SK-N-SH treated with all-trans-retinoic acid at 6 μM for 48 hours (cell line): ENCODE measurements around the gene PITPNC1.
"Not testable (repeated sequence)": the region's sequence is repeated elsewhere in the genome, so short reads cannot be mapped to it uniquely, and the experiment has no call there.

ENCODE experiments used
- ATAC-seq: fragments of 200-7000 bp; cut with Tn5 transposase; 3 replicates; pipeline ENCODE4 v1.9.1; 2020; ENCODE audit warnings: mild to moderate bottlenecking, moderate library complexity
- CREB5 ChIP-seq: fragments of 250-450 bp; sonication (Bioruptor Pico); IDR thresholded peaks from 2 replicates; pipeline ENCODE4 v1.5.1; 2020; ENCODE audit warnings: low read depth, mild to moderate bottlenecking, moderate library complexity
- CSDC2 ChIP-seq: fragments of 250-450 bp; sonication (Bioruptor Pico); IDR thresholded peaks from 2 replicates; pipeline ENCODE4 v1.5.0; 2020; ENCODE audit warnings: mild to moderate bottlenecking, moderate library complexity
- GLIS3 ChIP-seq: fragments of 250-450 bp; sonication (Bioruptor Pico); IDR thresholded peaks from 2 replicates; pipeline ENCODE4 v1.5.0; 2020; ENCODE audit warnings: mild to moderate bottlenecking, moderate library complexity
- ISL1 ChIP-seq: fragments of 250-450 bp; sonication (Bioruptor Pico); IDR thresholded peaks from 2 replicates; pipeline ENCODE4 v2.1.2; 2022; ENCODE audit warnings: mild to moderate bottlenecking, moderate library complexity
- RARB ChIP-seq: fragments of 250-450 bp; sonication (Bioruptor Pico); IDR thresholded peaks from 2 replicates; pipeline ENCODE4 v1.8.0; 2021; ENCODE audit warnings: mild to moderate bottlenecking, moderate library complexity
- SNAI2 ChIP-seq: fragments of 250-450 bp; sonication (Bioruptor Pico); IDR thresholded peaks from 2 replicates; pipeline ENCODE4 v1.5.0; 2020; ENCODE audit warnings: mild to moderate bottlenecking, moderate library complexity
- TCF4 ChIP-seq: fragments of 250-450 bp; sonication (Bioruptor Pico); IDR thresholded peaks from 2 replicates; pipeline ENCODE4 v1.8.0; 2021; ENCODE audit warnings: mild to moderate bottlenecking, moderate library complexity, borderline replicate concordance
- TOX ChIP-seq: fragments of 250-450 bp; sonication (Bioruptor Pico); IDR thresholded peaks from 2 replicates; pipeline ENCODE4 v1.8.0; 2021; ENCODE audit warnings: mild to moderate bottlenecking, moderate library complexity, borderline replicate concordance
- TSHZ2 ChIP-seq: fragments of 250-450 bp; sonication (Bioruptor Pico); IDR thresholded peaks from 2 replicates; pipeline ENCODE4 v1.5.0; 2020; ENCODE audit warnings: mild to moderate bottlenecking, moderate library complexity
- ZFP30 ChIP-seq: fragments of 450-650 bp; formaldehyde crosslinking; IDR thresholded peaks from 2 replicates; pipeline ENCODE4 v1.5.0; 2022; ENCODE audit warnings: mild to moderate bottlenecking, moderate library complexity
- ZNF565 ChIP-seq: fragments of 450-650 bp; formaldehyde crosslinking; conservative IDR thresholded peaks from 2 replicates; pipeline ENCODE4 v1.5.0; 2020; ENCODE audit warnings: low read depth, mild to moderate bottlenecking, moderate library complexity
- ZNF8 ChIP-seq: fragments of 450-650 bp; formaldehyde crosslinking; IDR thresholded peaks from 2 replicates; pipeline ENCODE4 v1.5.0; 2020; ENCODE audit warnings: mild to moderate bottlenecking, moderate library complexity
- TF ChIP-seq, protein P1 (sequence below): fragments of 250-450 bp; sonication (Bioruptor Pico); IDR thresholded peaks from 2 replicates; pipeline ENCODE4 v1.8.0; 2020; ENCODE audit warnings: mild to moderate bottlenecking, moderate library complexity, borderline replicate concordance
- TF ChIP-seq, protein P2 (sequence below): fragments of 250-450 bp; sonication (Bioruptor Pico); IDR thresholded peaks from 2 replicates; pipeline ENCODE4 v1.5.1; 2021; ENCODE audit warnings: mild to moderate bottlenecking, moderate library complexity

Gene PITPNC1

DNA sequence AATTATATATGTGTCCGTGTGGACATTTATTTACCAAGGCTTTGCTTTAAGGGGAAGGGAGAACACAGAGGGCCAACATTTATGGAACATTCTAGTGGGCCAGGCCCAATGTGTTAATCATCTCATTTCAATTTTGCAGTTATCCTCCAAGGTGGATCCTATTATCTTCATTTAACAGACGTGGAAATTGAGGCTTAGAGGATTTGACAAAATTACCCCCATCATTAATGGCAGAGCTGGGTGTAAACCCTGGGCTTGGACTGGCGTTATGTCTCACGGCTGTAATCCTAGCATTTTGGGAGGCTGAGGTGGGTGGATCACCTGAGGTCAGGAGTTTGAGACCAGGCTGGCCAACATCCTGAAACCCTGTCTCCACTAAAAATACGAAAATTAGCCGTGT lies 26.4 kb downstream of the PITPNC1 start (continued):
- TF ChIP-seq, protein P1, sequence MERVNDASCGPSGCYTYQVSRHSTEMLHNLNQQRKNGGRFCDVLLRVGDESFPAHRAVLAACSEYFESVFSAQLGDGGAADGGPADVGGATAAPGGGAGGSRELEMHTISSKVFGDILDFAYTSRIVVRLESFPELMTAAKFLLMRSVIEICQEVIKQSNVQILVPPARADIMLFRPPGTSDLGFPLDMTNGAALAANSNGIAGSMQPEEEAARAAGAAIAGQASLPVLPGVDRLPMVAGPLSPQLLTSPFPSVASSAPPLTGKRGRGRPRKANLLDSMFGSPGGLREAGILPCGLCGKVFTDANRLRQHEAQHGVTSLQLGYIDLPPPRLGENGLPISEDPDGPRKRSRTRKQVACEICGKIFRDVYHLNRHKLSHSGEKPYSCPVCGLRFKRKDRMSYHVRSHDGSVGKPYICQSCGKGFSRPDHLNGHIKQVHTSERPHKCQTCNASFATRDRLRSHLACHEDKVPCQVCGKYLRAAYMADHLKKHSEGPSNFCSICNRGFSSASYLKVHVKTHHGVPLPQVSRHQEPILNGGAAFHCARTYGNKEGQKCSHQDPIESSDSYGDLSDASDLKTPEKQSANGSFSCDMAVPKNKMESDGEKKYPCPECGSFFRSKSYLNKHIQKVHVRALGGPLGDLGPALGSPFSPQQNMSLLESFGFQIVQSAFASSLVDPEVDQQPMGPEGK (CRISPR knock-in tag) = no peak
- no peak for TF ChIP-seq TCF4

- ATAC-seq = not testable (repeated sequence)
Measured at GRCh38 chr17:67408455-67408830, 31.4 kb downstream of the PITPNC1 start.

DNA sequence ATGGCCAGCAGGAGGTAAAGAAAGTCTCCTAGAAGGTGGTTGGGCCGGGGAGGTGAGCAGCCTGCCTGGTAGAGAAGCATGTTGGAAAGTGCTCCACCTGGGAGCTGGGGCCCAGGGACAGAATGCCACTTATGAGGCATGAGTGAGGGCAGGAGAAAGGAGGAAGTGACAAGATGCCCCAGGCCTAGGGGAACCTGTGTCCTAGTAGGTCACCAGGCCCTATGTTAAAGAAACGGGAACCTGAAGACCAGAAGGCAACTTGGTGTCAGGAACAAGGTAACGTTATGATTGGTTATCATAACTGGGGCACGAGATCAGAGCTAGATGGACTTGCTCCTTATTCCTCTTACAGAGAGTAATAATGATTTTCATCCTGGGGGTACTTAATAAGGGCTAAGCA lies 34.3 kb downstream of the PITPNC1 start:
- no peak for TF ChIP-seq CREB5 (CRISPR knock-in tag)
- no peak for TF ChIP-seq TOX (CRISPR knock-in tag)
- no peak for TF ChIP-seq RARB (CRISPR knock-in tag)
- TF ChIP-seq, protein P2, sequence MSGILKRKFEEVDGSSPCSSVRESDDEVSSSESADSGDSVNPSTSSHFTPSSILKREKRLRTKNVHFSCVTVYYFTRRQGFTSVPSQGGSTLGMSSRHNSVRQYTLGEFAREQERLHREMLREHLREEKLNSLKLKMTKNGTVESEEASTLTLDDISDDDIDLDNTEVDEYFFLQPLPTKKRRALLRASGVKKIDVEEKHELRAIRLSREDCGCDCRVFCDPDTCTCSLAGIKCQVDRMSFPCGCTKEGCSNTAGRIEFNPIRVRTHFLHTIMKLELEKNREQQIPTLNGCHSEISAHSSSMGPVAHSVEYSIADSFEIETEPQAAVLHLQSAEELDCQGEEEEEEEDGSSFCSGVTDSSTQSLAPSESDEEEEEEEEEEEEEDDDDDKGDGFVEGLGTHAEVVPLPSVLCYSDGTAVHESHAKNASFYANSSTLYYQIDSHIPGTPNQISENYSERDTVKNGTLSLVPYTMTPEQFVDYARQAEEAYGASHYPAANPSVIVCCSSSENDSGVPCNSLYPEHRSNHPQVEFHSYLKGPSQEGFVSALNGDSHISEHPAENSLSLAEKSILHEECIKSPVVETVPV (CRISPR knock-in tag) = no peak
- no peak for ATAC-seq

DNA sequence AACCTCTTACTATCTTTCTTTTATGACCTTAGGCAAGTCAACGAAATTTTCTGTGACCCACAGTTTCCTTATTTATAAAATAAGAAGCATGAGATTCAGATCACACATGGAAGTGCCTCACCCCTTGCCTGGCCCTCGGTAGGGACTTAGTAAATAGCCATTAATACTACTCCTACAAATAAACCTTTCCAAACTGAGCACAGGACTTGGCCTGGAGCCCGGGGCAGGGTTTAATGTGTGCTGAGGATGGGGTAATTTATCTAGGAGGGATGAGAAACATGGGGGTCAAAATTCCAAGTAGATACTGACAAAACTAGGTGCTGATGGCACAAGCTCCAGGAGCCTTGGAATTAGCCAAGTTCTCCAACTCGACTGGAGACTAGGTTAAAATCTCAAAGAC lies 35.0 kb downstream of the PITPNC1 start:
- TF ChIP-seq SNAI2 (CRISPR knock-in tag) (no peak), ZFP30 (CRISPR knock-in tag) (no peak), RARB (CRISPR knock-in tag) (no peak), TCF4 (no peak), ZNF8 (CRISPR knock-in tag) (no peak), GLIS3 (CRISPR knock-in tag) (no peak), CREB5 (CRISPR knock-in tag) (no peak), TOX (CRISPR knock-in tag) (no peak), ZNF565 (CRISPR knock-in tag) (no peak), ISL1 (CRISPR knock-in tag) (no peak), CSDC2 (no peak), TSHZ2 (no peak)
- TF ChIP-seq, protein P2 (CRISPR knock-in tag) = no peak
- TF ChIP-seq, protein P1 (CRISPR knock-in tag) = no peak
- ATAC-seq = no peak
